Stimulated activated CD8-positive, alpha-beta memory T cell treated with anti-CD3 and anti-CD28 coated beads, Interleukin-4, amount 100 ng/mL, for 4 hours (primary cell): Measurements from ENCODE around the gene SH3BGRL3.
"Not testable (repeated sequence)": the region's sequence is repeated elsewhere in the genome, so short reads cannot be mapped to it uniquely, and the experiment has no call there.

ENCODE experiments used
- DNase-seq, 2 donors: peaks; one replicate each; pipeline ENCODE4 v3.0.0-alpha.2; 2020; ENCODE audit warnings: low read depth in 2 of 2, low spot score in 1 of 2

Gene SH3BGRL3

DNA sequence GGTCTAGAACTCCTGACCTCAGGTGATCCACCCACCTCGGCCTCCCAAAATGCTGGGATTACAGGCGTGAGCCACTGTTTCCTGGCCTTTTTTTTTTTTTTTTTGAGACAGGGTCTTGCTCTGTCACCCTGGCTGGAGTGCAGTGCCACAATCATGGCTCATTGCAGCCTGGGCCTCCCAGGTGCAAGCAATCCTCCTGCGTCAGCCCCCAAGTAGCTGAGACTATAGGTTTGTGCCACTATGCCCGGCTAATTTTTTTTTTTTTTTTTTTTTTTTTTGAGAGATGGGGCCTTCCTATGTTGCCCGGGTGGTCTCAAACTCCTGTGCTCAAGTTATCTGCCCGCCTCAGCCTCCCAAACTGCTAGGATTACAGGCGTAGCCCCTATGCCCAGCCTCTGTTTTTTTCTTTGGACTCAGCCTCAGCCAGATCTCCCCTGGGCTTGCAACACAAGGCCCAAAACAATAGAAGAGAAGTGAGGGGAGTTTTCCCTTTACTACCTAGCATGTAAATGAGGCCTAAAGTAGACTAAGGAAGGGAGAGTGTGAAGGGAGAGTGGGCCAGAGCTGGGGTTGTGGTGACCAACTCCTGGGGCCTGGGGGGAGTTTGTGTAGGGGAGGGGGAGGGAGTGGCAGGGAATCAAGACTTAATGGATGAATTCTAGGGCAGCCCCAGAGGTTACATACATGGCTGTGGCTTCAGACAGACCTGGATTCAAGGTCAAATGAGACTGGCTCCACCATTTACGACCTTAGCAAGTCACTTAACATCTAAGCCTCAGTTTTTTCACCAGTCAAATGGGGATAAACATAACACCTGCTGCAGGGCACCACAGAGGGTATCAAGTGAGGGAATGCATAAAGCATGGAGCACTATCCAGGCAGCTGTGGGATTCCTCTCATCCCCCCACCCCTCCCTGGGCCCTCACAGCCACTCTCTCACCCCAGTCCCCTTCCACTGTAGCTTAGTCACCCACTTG is 36.3 kb downstream of the SH3BGRL3 start:
- no peak for DNase-seq

- DNase-seq = no peak
Observed at GRCh38 chr1:26317146-26317545, 37.3 kb downstream of the SH3BGRL3 start.

GRCh38 chr1:26317612-26318337 is 37.9 kb downstream of the SH3BGRL3 start, which contains the start of gene CD52:
Gene CD52 (plus strand): TSS chr1:26317958. CDS start chr1:26318018, 60 bp downstream.
- DNase-seq = peak; percentile 31 to 67

- DNase-seq = no peak
Observed at GRCh38 chr1:26318338-26319064, 38.6 kb downstream of the SH3BGRL3 start.

DNA sequence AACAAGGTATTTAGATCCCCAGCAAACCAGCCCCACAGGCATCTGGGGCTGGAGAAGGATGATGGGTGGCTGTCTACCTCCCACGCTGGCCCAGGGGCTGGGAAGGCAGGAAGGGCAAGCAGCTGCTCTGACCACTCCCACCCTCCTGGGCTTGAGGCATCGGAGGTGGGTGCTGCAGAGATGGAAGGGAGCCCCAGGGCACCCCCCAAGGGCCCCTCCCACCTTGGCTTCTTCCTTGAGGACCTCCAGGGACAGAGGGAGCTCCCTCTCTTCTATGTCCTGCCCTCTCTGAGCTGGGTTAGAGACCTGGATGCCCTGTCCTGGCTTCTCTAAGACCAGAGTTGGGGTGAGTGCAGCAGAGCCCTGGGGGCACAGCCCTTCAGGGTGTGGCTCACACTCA is 41.0 kb downstream of the SH3BGRL3 start:
- no peak for DNase-seq

DNA sequence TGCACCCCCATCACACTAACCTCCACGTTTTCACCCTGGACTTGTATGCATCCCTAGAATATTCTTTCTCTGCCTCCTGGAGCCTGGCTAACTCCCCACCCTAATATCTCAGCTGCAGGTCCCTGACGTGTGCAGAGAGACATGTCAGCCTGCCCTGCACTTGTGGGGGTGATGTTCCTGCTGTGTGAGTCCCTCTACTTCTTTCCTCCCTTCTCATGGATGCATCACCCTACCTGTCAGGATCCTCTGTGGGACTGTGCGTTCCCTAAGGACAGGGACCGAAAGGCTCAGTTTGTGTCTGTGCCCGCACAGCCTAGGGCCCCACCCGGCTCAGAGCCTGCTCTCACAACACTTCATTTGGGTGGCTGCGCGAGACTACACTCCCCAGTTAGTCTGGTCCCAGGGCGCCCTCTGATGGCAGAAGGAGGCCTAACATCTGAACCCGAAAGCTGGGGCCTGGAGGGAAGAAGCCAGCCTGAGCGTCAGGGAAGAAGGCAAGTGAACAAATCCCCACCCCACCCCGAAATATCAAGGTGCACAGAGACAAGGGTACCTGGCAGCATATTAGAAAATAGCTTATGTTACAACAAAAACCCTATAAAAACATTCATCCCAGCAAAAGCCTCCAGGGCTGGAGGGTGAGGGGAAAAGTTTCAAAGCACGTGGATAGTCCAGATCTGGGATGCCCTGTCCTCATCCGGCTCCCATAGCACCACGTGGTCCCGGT is 41.6 kb downstream of the SH3BGRL3 start:
- peak; percentile 78 to 99 for DNase-seq

- DNase-seq = no peak
Observed at GRCh38 chr1:26322042-26322331, 42.1 kb downstream of the SH3BGRL3 start.

GRCh38 chr1:26323382-26323781 is 43.5 kb downstream of the SH3BGRL3 start:
- no peak for DNase-seq

DNA sequence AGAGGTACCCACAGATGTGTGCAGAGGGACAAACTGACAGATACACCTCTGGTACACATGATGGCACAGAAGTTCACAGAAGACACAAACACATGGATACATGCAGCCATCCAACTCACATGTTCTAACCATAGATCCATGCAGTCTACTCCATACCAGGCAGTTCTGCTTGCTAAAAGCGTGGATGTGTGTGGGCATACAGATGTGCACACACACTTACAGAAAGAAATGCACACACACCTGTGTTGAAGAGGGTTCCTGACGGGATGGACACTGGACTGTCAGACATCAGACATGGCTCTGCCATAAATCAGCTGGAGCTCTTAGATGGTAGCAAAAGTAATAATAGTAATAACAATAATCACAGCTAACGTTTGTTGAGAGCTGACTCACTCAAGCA is 44.7 kb downstream of the SH3BGRL3 start:
- DNase-seq = no peak

GRCh38 chr1:26327956-26328362 is 48.1 kb downstream of the SH3BGRL3 start:
- DNase-seq = no peak

DNA sequence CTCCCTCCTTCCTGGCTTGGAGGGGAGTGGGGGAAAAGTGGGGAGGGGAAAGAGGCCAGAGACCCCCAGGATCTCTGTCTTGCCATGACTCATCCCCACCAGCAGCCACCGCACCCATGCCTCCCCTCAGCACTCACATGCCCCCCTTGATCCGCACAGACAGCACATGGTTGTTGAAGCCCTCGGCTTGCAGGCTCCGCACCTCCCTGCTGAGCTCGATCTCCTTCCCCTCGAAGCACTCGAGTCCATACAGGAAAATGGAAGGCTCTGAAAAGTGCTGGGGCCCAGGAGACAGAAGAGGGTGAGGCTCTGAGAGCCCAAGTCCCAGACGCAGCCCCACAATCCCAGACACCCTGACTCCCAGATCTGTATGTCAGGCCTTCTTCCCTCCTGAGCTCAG is 48.7 kb downstream of the SH3BGRL3 start:
- no peak for DNase-seq

DNA sequence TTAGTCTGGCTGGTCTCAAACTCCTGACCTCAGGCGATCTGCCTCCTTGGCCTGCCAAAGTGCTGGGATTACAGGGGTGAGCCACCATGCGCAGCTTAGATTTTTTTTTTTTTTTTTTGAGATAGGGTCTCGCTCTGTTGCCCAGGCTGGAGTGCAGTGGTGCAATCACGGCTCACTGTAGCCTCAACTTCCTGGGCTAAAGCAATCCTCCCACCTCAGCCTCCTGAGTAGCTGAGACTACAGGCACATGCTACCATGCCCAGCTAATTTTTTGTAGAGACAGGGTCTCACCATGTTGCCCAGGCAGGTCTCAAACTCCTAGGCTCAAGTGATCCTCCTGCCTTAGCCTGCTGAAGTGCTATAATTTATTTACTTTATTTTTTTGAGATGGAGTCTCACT is 49.5 kb downstream of the SH3BGRL3 start:
- DNase-seq = not testable (repeated sequence)

DNA sequence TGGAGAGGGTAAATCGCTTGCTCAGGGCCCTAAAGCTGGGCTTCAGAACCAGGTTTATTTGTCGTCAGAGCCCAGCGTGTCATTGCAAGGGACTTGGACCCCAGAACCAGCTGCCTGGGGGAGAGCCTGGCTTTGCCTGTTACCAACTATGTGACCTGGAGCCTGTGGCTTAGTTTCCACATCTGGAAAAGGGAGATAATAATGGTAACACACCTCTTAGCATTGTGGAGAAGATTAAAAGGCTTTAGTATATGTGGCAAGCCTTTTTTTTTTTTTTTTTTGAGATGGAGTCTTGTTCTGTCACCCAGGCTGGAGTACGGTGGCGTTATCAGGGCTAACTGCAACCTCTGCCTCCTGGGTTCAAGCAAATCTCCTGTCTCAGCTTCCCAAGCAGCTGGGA is 50.4 kb downstream of the SH3BGRL3 start:
- DNase-seq = no peak
